Smooth muscle cell (in vitro differentiated cells): ENCODE measurements around the gene LMNA. TPM values are rescaled to one million over a fixed set of nuclear protein-coding genes. Genes with fewer than 3 reads are reported as not detected.
A peak's percentile ranks its signal among the peaks of the same experiment; 100 is the strongest.

Experiments
- DNase-seq: peaks from one replicate; lab custom pipeline; 2025; ENCODE audit not compliant: unreplicated experiment; lab: John Stamatoyannopoulos, UW
- H2AFZ ChIP-seq: fragments of 200-600 bp; sonication (generic); 2 replicates; pipeline ENCODE4 v1.6.0; 2016; ENCODE audit warnings: antibody characterized with exemption, low read depth, mild to moderate bottlenecking
- H3F3A ChIP-seq: fragments of 200-600 bp; sonication (generic); 2 replicates; pipeline ENCODE4 v1.6.0; 2017; ENCODE audit warnings: antibody characterized with exemption, low read depth
- H3K27ac ChIP-seq: fragments of 200-600 bp; sonication (generic); 2 replicates; pipeline ENCODE4 v1.5.1; 2016; ENCODE audit warnings: low read depth, mild to moderate bottlenecking
- H3K27me3 ChIP-seq: fragments of 200-600 bp; sonication (generic); 2 replicates; pipeline ENCODE4 v1.6.1; 2016; ENCODE audit warnings: low read depth, mild to moderate bottlenecking
- H3K36me3 ChIP-seq: fragments of 200-600 bp; sonication (generic); 2 replicates; pipeline ENCODE4 v1.5.1; 2016; ENCODE audit warnings: low read depth
- H3K4me1 ChIP-seq: fragments of 200-600 bp; sonication (generic); 2 replicates; pipeline ENCODE4 v1.5.1; 2016; ENCODE audit warnings: low read depth
- H3K4me2 ChIP-seq: fragments of 200-600 bp; sonication (generic); 2 replicates; pipeline ENCODE4 v1.6.0; 2016; ENCODE audit warnings: mild to moderate bottlenecking
- H3K4me3 ChIP-seq: fragments of 200-600 bp; sonication (generic); 2 replicates; pipeline ENCODE4 v1.5.1; 2016; ENCODE audit warnings: mild to moderate bottlenecking
- H3K79me2 ChIP-seq: fragments of 200-600 bp; sonication (generic); 2 replicates; pipeline ENCODE4 v1.6.0; 2016; ENCODE audit warnings: low read depth, mild to moderate bottlenecking
- H3K9ac ChIP-seq: fragments of 200-600 bp; sonication (generic); 2 replicates; pipeline ENCODE4 v1.6.0; 2016; ENCODE audit warnings: low read depth
- H3K9me3 ChIP-seq: fragments of 200-600 bp; sonication (generic); replicated peaks from 2 replicates; pipeline ENCODE4 v1.5.1; 2016; ENCODE audit warnings: low read depth
- H4K20me1 ChIP-seq: fragments of 200-600 bp; sonication (generic); 2 replicates; pipeline ENCODE4 v1.6.0; 2016; ENCODE audit warnings: low read depth
- WGBS: methylation state at CpG from one replicate; pipeline ENCODE4 v1.1.7; 2016; ENCODE audit warnings: low lambda C conversion rate; 5-methylcytosine and 5-hydroxymethylcytosine counted together
- polyA plus RNA-seq: library from polyadenylated mRNA; unstranded; fragments of >200 nt; fragmentation: Nextera tagmentation; extraction: Ambion mirVana; gene quantifications from 2 replicates; pipeline ENCODE4 v1.2.1, GENCODE V29; 2016
- total RNA-seq: library from RNA; depleted of rRNA; stranded (reverse); fragments of >200 nt; gene quantifications from 2 replicates; pipeline ENCODE4 v1.2.3, GENCODE V29; 2014
- TF ChIP-seq, protein P1 (sequence below): fragments of 200-600 bp; sonication (generic); IDR thresholded peaks from 2 replicates; pipeline ENCODE4 v1.5.1; 2017; ENCODE audit warnings: borderline replicate concordance, mild to moderate bottlenecking, antibody characterized with exemption; ENCODE audit not compliant: insufficient read depth, poor library complexity, severe bottlenecking

The LMNA gene
- total RNA-seq (237 and 256 TPM in 2 replicates), polyA plus RNA-seq (626 and 674 TPM in 2 replicates)

- peaks cover 15% of the 10 kb centered on the region for H3K4me1 ChIP-seq
- no peaks in the 10 kb centered on the region for H3K27me3 ChIP-seq
- H3K9me3 ChIP-seq, result no peaks in the 10 kb centered on the region
- H3K79me2 ChIP-seq, result peaks cover 75% of the 10 kb centered on the region
- H3F3A ChIP-seq, result peaks cover 20% of the 10 kb centered on the region
- TF ChIP-seq, protein P1, sequence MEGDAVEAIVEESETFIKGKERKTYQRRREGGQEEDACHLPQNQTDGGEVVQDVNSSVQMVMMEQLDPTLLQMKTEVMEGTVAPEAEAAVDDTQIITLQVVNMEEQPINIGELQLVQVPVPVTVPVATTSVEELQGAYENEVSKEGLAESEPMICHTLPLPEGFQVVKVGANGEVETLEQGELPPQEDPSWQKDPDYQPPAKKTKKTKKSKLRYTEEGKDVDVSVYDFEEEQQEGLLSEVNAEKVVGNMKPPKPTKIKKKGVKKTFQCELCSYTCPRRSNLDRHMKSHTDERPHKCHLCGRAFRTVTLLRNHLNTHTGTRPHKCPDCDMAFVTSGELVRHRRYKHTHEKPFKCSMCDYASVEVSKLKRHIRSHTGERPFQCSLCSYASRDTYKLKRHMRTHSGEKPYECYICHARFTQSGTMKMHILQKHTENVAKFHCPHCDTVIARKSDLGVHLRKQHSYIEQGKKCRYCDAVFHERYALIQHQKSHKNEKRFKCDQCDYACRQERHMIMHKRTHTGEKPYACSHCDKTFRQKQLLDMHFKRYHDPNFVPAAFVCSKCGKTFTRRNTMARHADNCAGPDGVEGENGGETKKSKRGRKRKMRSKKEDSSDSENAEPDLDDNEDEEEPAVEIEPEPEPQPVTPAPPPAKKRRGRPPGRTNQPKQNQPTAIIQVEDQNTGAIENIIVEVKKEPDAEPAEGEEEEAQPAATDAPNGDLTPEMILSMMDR, result no peak
- DNase-seq, result peak; percentile 98
- H3K4me2 ChIP-seq, result peak within 1 kb of the TSS; percentile 88
- peak within 1 kb of the TSS; percentile 100 for H3K27ac ChIP-seq
- H2AFZ ChIP-seq, result no peak within 1 kb of the TSS
- H3K9ac ChIP-seq, result peak within 1 kb of the TSS; percentile 100
- peaks cover 47% of the 10 kb centered on the region for H4K20me1 ChIP-seq
- under 1% methylated on average over 25 of the region's 37 CpGs for WGBS
- peak within 1 kb of the TSS; percentile 100 for H3K4me3 ChIP-seq
- no peaks in the 10 kb centered on the region for H3K36me3 ChIP-seq
These were observed at the start of gene LMNA for GRCh38 chr1:156114101-156114918. TSS of gene LMNA (plus strand) at chr1:156114711. CDS start at chr1:156114919, 208 bp downstream.

GRCh38 chr1:156065212-156065611 lies 49.3 kb upstream of the LMNA start:
- Histone ChIP-seq H2AFZ (no peak overlapping the region), H3K9me3 (no peaks in the 10 kb centered on the region), H3K4me1 (peaks cover 18% of the 10 kb centered on the region), H3K4me2 (no peak overlapping the region), H3K36me3 (no peaks in the 10 kb centered on the region), H3K27ac (no peak overlapping the region), H3K4me3 (no peak overlapping the region), H4K20me1 (no peaks in the 10 kb centered on the region), H3F3A (no peaks in the 10 kb centered on the region), H3K9ac (no peak overlapping the region), H3K79me2 (no peaks in the 10 kb centered on the region), H3K27me3 (no peaks in the 10 kb centered on the region)
- WGBS, result 93% methylated on average over 3 of the region's 3 CpGs
- no peak for DNase-seq
- TF ChIP-seq, protein P1, result no peak

DNA sequence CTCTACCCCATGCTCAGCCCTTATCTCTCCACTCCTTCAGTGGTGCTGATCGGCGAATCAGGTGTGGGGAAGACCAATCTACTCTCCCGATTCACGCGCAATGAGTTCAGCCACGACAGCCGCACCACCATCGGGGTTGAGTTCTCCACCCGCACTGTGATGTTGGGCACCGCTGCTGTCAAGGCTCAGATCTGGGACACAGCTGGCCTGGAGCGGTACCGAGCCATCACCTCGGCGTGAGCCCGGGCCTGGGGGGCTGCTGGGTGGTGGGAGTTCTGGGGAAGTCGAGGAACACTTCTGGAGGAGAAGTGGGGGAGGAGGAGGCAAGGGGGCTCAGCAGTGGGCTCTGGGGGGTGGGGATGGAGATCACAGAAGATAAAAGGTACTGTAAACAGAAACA lies 48.6 kb upstream of the LMNA start:
- Histone ChIP-seq H4K20me1 (no peaks in the 10 kb centered on the region), H3K9ac (no peak overlapping the region), H3K9me3 (no peaks in the 10 kb centered on the region), H3K79me2 (no peaks in the 10 kb centered on the region), H3K27me3 (no peaks in the 10 kb centered on the region), H3K36me3 (no peaks in the 10 kb centered on the region), H3F3A (no peaks in the 10 kb centered on the region), H3K4me1 (peaks cover 15% of the 10 kb centered on the region), H3K27ac (no peak overlapping the region), H3K4me3 (no peak overlapping the region), H3K4me2 (no peak overlapping the region), H2AFZ (no peak overlapping the region)
- TF ChIP-seq, protein P1, result no peak
- 89% methylated on average over 15 of the region's 16 CpGs for WGBS
- no peak for DNase-seq
